GM12801 (cell line): ENCODE data around the gene SMYD2.

Source experiments
- CTCF ChIP-seq: IDR thresholded peaks from one replicate; pipeline ENCODE4 v1.5.1; 2011; ENCODE audit warnings: control low read depth; ENCODE audit not compliant: insufficient read length; ENCODE audit errors: extremely low read depth

SMYD2 gene

DNA sequence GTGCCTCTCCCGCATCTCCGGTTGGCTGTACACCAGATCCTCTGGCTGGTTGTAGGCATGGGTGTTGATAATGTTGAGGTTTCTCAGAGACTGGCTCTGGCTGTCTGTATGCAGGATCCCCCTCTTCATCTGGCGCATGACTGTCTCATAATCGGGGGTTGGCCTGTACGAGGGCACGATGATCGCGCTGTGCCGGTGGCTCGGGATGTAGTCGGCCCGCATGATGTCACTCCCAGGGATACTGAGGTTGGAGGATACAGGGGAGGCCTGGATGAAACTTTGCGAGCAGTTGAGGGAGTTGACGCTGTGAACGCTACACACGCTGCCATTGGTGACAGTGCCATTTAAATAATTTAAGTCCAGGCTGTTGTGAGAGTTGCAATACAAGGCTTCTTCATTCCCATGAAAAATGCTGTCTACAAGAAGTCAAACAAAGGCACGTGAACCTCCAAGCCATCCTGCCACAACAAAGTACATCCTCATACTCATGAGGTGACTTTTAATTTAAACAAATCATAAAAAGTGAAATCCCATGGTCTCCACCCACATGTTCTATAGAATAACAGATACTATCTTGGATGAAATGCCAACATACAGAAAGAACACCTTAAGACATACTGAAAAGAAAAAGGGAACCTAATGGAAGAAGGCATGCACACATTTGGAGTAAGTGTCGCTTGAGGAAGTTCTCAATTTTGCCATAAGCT is 103.6 kb downstream of the SMYD2 start:
- no peak for TF ChIP-seq CTCF

- no peak for TF ChIP-seq CTCF
These were observed 104.5 kb downstream of the SMYD2 start for GRCh38 chr1:214385428-214385827.

DNA sequence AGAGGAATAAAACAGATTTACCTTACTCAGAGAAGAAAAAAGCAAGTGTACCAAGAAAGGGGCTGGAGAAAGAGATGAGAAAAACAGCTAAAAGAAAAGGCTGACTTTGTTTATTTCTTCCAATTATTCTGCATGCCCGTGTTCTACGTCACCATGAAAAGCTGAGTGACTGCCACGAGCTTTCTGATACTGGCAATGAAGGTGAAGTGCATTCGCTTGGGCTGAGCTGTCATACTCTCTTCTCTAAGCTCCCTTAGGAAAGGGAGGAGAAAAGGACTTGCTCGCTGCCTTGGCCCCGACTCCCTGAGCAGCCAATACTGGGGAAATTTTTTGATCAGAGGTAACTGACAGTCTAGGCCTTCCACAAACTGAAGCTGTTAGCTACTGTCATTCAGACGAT is 105.4 kb downstream of the SMYD2 start:
- no peak for TF ChIP-seq CTCF
